Measurements from ENCODE around the gene TPTE.
"Not testable (repeated sequence)": the region's sequence is repeated elsewhere in the genome, so short reads cannot be mapped to it uniquely, and the experiment has no call there.

The TPTE gene

DNA sequence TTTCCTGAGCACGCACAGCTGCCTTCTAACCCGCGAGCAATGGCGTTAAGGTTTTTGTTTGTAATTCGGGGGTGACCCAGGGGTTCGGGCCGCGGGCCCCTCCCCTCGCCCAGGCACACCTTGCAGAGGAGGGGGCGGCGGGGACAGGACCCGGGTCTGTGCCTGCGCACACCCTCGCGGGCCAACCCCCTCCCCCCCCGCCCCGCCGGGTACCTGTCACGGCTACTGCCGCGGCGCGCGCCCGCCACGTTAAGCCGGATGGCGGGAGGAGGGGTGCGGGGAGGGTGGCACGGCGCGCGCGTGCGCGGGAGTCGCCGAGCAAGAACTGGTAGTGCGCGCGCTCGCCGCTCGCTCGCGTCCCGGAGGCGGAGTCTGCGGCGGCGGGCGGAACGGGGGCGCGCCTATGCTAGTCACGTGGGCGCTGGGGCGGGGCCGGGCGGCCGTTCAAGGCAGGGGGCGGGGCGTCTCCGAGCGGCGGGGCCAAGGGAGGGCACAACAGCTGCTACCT is at the start of gene TPTE:
TSS of gene TPTE (plus strand) at position 493 of the 508 bp plus-strand sequence. CDS start 17,141 bp downstream, outside the sequence.
- DNase-seq: no peak

DNA sequence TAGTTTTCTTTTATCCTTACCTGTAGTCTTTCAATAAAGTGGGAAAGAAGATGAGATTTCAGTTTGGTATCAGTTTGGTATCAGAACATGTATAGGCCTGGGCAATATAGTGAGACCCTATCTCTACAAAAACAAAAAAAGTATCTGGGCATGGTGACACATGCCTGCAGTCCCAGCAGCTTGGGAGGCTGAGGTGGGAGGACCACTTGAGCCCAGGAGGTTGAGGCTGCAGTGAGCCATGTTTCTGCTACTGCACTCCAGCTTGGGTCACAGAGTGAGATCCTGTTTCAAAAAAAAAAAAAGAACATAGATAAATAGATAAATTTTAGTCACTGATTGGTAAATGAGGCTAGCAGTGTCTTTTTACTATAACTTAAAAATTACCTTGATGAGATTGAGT is 49.4 kb upstream of the TPTE start:
- not testable (repeated sequence) for DNase-seq

DNA sequence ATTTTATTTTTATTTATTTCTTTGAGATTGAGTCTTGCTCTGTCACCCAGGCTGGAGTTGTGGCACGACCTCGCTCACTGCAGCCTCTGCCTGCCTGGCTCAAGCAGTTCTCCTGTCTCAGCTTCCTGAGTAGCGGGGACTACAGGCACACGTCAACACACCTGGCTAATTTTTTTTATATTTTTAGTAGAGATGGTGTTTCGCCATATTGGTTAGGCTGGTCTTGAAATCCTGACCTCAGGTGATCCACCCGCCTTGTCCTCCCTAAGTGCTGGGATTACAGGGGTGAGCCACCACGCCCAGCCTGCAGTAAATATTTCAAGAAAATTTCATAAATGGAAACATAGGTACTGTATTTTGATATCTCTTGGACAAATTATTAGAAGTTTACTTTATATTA is 43.6 kb upstream of the TPTE start:
- not testable (repeated sequence) for DNase-seq

DNA sequence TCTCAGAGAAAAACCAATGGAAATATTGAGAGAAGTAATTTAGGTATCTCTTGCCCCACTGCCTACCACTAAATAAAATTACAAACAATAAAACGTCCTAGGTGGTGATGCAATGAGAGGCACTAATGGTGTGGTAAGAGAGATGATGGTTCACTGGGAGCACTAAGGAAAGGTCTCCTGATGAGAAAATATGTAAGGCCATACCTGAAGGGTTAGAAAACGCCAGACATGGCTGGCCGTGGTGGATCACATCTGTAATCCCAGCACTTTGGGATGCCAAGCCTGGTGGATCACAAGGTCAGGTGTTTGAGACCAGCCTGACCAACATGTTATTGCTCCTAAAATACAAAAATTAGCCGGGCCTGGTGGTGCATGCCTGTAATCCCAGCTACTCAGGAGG is 41.5 kb upstream of the TPTE start:
- DNase-seq: not testable (repeated sequence)

DNA sequence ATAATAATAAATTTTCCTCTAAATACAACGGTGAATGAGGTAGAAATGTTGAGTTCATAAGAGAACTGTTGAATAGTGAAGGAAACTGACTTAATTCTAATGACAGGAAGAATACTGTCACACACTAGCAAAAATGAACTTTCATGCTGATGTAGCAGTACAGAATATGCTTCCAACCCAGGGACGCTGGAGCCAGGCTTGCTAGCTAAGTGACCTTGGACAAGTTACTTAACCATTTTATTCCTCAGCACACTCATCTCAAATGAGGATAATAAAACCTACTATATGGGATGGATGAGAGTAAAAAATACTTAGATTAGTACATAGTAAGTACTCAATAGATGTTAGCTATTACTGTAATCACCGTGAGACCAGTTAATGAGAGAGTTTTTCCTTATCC is 36.5 kb upstream of the TPTE start:
- not testable (repeated sequence) for DNase-seq

DNA sequence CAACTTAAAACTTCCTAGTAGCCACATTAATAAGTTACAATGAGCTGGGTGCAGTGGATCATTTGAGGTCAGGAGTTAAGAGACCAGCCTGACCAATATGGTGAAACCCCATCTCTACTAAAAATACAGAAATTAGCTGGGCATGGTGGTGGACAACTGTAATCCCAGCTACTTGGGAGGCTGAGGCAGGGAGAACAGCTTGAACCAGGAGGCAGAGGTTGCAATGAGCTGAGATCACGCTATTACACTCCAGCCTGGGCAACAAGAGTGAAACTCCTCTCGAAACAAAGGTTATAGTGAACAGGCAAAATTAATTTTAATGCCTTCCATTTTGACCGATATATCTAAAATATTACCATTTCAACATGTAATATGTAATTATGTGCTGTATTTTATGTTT is 30.9 kb upstream of the TPTE start:
- DNase-seq: not testable (repeated sequence)

DNA sequence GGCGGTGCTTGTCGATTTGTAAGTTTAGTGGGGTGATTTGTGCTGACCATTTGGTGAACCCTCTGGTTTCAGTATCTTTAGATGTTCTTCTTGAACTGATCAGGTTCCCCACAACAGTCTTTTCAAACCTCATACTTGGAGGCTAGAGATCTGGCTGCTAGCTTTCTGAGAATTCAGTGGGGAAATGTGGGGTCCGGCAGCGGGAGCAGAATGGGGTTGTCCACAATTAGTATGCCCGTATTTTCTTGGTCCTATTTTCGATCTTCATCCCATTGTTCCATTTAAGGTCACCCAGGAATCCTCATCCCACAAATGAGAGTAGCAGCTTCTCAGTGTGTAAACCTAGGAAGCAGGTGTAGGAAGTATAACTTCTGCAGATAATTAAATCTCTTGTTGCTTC is 10.3 kb upstream of the TPTE start:
- DNase-seq: no peak

DNA sequence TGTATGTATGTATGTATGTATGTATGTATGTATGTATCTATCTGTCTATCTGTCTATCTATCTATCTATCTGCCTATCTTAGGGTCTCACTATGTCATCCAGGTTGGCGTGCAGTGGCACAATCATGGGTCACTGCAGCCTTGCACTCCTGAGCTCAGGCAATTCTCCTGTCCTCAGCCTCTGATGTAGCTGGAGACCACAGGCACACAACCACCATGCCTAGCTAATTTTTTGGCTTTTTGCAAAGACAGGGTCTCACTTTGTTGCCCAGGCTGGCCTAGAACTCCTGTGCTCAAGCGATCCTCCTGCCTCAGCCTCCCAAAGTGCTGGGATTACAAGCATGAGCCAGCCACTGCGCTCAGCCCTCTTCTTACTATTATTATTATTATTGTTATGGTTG is 4.5 kb upstream of the TPTE start:
- not testable (repeated sequence) for DNase-seq

DNA sequence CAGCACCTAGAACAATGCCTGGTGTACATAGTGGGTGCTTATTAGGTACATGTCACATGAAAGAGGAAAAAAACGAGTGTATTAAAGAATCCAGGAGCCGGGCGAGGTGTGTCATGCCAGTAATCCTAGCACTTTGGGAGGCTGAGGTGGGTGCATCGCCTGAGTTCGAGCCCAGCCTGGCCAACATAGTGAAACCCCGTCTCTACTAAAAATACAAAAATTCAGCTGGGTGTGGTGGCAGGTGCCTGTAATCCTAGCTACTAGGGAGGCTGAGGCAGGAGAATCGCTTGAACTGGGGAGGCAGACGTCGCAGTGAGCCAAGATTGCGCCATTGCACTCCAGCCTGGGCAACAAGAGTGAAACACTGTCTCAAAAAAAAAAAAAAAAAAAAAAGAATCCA is 3.5 kb upstream of the TPTE start:
- not testable (repeated sequence) for DNase-seq

DNA sequence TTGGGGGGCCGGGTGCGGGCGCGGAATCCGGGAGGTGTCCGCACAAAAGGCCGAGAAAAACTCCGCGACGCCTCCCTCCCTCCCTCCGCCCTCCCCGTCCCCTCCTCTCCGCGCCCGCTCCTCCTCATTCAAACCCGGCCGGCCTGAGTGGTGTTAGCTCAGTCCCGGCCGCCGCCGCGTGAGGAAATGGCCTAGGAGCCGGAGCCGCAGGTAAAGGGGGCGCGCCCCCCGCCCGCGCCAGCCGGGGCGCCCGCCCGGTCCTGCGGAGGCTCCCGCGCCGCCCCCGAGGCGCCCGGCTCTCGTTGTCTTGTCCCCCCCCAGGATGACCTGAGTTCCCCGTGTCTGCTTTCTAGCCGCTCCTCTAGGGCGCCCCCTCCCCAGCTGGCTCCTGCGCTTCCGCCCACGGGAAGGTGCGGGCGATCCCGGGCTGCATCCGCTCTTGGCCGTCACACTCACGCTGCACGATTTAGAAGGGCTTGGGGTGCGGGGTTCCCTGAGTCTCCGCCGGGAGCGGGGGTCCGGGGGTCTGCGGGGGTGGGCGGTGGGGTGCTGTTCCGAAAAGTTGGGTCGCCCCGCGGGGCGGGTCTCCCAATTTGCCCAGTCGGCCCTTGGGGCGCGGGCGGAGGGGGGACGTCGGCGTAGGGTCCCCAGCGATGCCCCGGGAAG is 585 bp downstream of the TPTE start:
- DNase-seq: not testable (repeated sequence)

DNA sequence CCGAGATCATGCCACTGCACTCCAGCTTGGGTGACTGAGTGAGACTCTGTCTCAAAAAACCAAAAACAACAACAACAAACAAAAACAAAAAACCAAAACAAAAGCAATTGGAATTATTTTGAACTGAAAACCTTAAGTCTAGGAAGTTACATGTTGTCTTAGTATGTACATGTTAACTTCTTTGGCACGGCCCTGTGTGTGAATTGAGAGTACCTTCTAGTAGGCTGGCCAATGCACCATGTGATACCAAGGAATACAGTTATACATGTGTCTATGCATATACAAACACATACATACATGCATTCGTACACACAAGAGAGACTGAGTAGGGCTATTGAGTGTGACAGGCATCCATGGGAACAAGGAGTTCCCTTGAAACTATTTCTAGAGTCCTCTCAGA is 18.6 kb downstream of the TPTE start:
- DNase-seq: no peak

DNA sequence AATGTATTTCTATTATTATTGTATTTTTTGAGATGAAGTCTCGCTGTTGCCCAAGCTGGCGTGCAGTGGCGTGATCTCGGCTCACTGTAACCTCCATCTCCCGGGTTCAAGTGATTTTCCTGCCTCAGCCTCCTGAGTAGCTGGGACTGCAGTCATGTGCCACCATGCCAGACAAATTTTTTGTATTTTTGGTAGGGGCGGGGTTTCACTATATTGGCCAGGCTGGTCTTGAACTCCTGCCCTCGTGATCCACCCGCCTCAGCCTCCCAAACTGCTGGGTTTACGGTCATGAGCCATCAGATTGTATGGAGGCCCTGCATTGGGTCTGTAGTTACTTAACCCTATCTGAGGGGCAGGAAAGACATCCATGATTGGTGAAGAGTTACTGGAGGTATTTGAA is 23.0 kb downstream of the TPTE start:
- DNase-seq: not testable (repeated sequence)

DNA sequence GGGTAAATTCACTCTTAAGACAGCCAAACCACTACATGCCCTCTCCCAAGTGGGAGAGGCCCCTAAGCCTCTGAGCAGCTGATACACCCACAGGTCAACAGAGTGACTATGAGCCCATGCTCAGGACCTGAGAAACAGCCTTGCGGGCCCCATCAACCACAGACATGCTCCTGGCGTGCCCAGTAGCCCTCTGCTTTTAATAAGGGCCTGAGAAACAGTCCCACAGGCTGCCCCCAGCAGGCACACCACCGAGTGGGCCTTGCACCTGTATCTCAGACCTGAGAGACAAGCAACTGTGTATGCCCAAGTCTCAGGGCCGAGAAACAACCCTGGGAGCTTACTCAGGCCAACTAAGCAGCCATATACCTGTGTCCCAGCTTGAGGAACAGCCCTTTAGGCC is 26.5 kb downstream of the TPTE start:
- not testable (repeated sequence) for DNase-seq

DNA sequence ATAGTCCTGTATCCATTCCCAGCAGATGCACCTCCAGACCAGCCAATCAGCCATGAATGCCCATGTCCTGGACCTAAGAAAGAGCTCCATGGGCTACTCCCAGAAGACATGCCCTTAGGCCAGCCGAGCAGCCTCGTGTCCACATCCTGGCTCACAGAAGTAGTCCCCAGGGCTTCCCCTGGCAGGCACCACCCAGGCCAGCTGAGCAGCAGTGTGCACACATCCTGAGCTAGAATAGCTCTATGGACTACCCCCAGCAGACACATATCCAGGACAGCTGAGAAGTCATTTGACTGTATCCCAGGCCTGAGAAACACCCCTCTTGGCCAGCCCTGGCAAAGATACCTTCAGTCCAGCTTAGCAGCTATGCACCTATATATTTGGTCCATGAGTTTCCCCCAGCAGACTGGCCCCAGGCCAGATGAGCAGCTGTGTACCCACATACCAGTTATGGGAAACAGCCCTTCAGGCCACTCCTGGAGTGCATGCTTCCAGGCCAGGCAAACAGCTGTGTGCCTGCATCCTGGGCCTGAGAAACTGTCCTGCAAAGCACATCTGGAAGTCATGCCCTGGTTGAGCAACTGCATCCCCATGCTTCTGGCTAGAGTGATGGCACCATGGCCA is 27.1 kb downstream of the TPTE start:
- not testable (repeated sequence) for DNase-seq

DNA sequence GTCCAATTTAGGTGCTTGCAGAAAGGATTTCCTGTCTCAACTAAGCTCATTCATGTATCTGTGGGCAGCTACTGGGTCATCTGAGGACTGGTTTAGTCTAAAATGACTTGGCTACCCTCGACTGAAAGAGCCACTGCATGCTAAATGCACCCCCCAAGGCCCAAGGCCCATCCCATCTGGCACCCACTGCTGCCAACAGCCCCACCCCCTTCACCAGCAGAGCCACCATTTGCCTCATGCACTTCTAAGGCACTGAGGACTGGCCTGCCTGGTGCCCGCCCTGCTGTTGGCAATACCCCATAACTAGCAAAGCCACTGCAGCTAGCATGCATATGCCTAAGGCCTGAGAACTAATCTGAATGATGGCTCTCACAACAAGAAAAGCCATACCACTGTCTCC is 49.4 kb downstream of the TPTE start:
- DNase-seq: not testable (repeated sequence)

DNA sequence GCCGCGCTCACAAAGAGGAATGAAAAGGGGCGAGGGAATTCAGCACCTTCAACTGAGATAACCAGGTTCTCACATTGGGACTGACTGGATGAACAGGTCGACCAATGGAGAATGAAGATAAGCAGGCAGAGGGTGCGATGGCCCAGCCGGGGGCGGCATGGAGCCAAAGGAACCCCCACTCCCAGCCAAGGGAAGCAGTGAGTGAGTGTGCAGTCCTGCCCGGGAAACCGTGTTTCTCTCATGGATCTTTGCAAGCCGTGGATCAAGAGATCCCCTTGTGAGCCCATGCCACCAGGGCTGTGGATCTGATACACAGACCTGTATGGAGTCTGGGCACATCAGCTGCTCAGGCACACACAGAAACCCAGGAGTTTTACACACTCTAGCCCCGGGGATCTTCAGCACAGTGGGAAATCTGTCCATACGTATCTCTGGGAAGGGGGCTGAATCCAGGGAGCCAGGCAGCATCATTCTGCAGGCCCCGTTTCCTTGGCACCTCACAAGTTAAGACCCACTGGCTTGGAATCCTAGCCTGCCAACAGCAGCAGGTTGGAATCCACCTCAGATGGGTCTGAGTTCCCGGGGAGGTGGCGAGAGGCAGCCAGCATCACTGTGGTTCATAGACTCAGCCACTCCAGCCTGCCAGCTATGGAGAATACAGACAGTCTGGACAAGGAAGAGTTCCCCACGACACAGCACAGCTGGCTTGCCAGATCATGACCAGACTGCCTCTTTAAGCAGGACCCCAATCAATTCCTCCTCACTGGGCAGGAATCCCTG is 53.3 kb downstream of the TPTE start:
- not testable (repeated sequence) for DNase-seq

DNA sequence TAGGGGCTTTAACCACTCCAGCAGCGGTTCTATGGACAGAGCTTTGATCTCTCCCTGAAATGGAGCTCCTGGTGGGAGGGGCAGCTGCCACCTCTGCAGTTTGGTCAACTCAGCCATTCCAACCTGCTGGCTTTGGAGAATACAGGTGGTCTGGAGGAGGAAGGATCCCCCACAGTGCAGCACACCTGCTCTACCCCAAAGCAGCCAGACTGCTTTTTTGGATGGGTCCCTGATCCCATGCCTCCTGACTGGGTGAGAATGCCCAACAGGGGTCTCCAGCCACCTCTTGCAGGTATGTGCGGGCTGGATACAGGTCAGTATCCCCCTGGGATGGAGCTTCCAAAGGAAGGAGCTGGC is 53.9 kb downstream of the TPTE start:
- DNase-seq: no peak

DNA sequence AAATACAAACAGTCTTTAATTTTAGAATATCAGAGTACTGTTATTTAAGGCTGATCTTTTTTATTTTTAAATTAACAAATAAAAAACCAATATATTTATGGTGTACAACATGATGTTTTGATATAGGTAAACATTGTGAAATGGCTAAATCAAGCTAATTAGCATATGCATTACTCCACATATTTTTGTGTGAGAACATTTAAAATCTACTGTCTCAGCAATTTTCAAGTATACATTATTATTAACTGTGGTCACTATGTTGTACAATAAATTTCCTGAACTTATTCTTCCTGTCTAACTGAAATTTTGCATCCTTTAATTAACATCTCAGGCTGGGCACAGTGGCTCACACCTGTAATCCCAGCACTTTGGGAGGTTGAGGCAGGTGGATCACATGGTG is 57.5 kb downstream of the TPTE start:
- not testable (repeated sequence) for DNase-seq

DNA sequence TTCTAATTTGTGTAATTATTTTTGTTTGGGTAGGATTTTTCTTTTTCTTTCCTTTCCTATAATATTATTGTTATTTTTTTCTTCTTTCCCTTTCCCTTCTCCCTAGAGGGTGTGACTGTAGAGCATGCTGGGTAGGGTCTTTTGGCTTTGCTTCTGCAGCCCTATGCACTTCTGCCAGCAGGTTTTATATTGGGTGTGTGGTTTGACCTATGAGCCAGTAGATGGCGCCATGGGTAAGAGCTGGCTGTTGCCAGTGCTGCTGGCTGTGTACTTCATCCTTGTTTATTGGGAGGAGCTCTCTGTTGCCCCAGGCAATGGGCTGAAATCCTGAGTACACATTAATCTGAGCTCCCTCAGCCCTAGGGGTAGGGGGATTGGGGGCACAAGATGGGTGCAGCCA is 67.7 kb downstream of the TPTE start:
- DNase-seq: not testable (repeated sequence)

DNA sequence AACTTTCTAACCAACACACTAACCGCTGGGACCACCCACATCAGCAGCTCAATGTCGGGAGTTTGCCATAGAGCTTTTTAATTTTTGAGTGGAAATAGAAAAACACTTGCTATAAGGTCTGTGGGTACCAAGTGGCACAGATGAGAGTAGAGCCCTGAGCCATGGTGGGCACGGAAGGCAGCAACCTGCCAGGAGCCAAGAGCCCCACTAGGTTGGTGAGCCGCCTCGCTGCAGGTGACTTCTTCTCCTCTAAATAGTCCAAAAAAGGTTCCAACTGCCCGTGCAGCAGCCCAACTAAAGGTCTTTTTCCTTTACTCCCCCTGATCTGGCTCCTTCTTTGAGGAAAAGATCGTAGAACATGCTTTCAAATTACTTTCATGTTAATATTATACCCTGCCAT is 85.7 kb downstream of the TPTE start:
- DNase-seq: not testable (repeated sequence)

DNA sequence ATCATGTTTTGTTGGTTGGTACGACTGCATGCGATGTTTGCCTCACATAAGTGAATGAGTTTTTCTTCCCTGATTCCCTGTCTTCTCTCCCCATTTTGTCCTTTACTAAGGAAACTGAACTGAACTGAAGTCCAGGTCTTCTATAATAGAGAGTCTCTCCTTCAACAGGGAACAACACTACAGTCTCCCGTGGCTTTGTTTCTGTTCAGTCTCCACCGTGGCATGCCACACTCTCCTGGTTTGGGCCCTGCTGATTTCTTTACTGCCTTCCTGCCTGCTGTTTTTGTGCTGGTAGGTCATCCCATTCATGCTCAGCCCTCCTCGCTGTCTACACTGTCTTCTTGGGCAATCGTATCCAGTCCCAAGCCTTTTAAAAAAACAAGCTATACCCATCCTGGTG is 92.9 kb downstream of the TPTE start:
- not testable (repeated sequence) for DNase-seq

DNA sequence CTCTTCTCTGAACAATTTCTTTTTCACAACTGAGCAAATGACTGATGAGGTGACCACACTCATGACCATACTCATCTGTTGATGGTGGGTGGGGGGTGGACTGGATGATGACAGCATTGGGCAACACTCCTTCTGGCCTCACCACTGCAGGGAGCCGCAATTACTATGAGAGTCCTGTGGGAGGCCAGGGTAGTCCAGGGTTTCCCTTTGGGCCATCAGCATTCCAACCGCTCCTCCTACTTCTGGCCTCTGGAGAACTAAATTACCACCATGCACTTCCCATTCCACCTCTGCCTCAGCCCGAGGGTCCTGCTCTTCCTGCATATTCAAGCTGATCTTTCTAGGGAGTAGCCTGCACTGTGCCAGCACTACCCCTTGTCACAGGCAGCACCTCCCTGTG is 94.7 kb downstream of the TPTE start:
- not testable (repeated sequence) for DNase-seq

DNA sequence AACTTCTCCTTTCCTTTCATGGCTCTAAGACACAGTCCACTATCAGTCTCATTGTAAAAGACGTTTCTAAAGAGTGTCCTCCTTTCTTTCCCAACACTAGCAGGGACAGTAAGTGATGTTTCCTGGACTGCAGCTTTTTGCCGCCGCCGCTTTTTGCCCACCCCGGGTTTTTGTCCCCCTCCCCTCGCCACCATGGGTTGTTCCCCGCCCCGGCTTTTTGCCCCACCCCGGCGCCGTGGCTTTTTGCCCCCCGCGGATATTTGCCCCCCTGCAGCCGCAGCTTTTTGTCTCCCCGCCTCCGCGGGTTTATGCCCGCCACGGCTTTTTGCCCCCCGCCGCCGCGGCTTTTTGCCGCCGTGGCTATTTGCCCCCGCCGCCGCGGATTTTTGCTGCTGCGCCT is 95.2 kb downstream of the TPTE start:
- DNase-seq: no peak

Measured in SHP77 treated with DMSO at 0.1 percent for 48 hours (cell line).